PC-9 (cell line): ENCODE data around the gene LMTK3.

Experiments
- CTCF ChIP-seq: fragments of 200-600 bp; sonication (generic); conservative IDR thresholded peaks from 2 replicates; pipeline ENCODE4 v1.6.1; 2017; ENCODE audit warnings: mixed run types, antibody characterized with exemption, mild to moderate bottlenecking, moderate library complexity
- EZH2 ChIP-seq: fragments of 200-600 bp; sonication (generic); IDR thresholded peaks from 2 replicates; pipeline ENCODE4 v1.8.0; 2017; ENCODE audit warnings: antibody characterized with exemption, low read depth

- TF ChIP-seq CTCF (peak; percentile 94), EZH2 (no peak)
These were observed 5.4 kb downstream of the LMTK3 start for GRCh38 chr19:48506138-48506733.
